COLO829 (cell line): ENCODE measurements around the gene SP110.
A peak's percentile ranks its signal among the peaks of the same experiment; 100 is the strongest.
"Not testable (repeated sequence)": the region's sequence is repeated elsewhere in the genome, so short reads cannot be mapped to it uniquely, and the experiment has no call there.

Source experiments
- DNase-seq: peaks from one replicate; pipeline ENCODE4 v3.0.0; 2012; ENCODE audit warnings: low spot score

SP110 gene

DNA sequence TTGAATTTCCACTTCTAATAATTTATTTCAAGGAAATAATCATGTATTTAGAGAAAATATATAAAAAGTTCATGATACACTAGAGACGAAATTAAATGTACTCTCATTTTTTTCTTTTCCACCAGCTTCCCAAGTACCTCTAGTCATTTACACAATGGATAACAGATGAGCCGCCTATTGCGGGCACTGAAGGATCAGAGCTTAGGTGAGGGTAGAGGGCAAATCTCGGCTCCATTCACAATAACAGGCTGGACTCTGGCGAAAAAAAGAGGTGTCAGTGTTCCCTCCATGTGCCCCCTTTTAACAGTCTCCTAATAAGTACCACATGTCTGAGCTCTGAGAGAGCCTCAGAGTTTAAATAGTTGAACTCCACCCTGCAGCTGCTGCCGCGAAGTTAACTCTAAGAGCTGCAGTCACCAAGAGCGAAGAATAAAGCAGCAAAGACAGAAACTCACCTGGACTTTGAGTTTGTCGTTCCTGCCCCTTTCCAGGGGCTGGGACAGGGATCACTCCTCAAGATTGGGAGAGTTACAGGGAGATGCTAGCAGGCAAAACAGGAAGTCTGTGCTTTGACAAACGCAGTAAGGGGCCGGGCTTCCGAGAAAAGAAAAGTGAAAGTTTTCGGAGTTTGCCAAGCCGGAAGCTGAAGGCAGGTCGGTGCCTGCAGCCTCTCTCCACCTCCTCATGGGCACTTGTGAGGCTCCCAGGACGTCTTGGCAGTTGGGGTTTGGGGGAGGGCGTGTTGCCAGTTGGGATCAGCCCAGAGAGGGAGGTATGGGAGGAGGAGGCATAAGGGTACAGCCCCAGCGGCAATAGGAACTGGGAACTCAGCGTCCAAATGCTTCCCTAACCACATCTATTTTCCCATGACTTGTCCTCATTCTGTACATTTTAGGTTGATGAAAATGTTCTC lies at the start of gene SP110:
SP110 (minus strand) TSS at position 566 of the 913 bp plus-strand sequence. CDS start 3,057 bp downstream, outside the sequence.
- DNase-seq, result peak; percentile 78

DNA sequence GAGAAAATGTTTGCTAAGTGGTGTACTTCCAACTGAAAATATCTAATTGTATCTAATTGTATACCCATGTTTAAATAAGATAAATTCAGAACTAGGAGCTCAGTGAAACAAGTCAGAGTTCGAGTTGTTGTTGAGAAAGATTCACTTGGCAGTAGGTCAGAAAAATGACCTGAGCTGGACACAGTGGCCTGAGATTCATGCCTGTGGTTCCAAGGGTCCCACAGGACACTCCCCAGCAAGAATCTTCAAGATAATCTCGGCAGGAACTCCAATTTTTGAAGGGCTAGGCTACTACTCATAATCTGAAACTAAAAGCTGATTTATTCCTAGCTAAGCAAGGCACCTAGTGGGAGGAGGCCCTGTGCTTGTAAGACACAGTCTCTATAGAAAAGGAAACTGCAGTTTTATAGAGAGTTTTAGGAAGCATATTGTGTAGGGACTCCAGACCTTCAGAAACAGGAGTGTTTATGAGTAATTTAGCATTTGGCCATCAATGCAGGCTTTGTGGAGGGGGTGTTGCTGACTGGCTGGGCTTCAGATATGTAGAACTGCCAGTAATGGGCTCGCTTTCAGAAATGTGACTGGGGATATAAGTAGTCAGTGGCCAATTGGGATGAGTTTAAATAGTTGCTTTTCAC lies 48.9 kb upstream of the SP110 start:
- peak; percentile 68 for DNase-seq

DNA sequence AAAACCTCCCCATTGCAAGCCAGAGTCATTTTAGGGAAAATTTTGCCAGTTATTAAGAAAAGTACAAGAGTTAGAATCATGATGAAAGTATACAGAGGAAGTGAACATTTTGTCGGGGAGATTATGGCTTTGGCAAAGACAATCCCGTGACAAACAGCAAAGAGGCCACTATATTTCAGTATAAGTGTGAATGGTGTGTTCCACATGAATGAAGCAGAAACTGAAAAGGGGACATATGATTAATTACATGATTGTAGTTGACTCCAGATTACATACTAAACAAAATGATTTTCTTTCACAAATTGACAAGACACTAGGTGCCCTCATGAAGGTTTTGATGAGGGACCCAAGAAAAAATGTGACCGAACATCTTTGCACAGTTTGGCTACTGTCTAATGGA lies 47.8 kb upstream of the SP110 start:
- DNase-seq, result no peak

DNA sequence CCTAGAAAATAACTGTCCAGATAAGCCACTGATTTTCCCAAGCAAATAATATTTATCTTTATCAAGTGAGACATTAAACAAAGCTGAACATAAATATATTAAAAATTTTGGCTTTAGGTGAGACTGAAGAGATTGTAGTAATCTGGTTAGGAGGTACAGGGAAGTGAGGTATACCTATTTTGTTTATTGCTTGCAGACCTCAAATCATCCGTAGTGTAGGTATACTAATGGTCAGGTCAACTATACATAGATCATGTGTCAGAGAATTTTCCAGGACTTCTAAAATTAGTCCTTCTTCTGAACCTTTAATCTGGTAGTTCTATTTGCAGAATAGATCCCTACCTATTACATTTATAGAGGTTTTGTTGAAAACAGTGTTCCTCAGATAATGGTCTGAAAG lies 47.3 kb upstream of the SP110 start:
- no peak for DNase-seq

DNA sequence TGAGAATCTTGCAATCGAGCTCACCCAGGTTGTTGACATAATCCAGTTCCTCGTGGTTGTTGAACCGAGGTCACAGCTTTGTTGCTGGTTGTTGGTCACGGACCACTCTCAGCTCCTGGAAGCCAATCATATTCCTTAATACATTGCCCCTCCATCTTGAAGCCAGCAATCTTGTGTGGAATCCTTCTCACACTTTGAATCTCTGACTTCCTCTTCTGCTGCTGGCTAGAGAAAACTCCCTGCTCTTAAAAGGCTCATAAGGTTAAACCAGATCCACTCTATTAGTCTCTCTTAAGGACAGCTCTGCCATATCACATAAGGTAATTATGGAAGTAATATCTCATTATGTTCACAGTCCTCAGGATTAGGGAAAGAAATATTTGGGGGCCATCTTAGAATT lies 46.9 kb upstream of the SP110 start:
- no peak for DNase-seq

DNA sequence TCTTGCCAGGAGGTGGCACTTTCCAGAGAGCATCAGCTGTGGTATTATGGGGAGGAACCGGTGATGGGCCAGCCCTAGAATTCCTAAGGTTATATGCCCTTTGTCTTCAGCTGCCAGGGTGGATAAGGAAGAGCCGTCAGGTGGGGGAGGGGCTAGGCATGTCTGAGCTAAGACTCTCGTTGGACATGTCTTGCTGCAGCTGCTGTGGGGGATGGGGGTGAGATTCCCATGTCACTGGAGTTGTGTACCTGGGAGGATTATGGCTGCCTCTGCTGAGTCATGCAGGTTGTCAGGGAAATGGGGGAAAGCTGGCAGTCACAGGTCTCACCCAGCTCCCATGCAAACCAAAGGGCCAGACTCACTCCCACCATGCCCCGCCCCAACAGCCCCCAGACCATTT lies 45.2 kb upstream of the SP110 start:
- DNase-seq, result not testable (repeated sequence)

DNA sequence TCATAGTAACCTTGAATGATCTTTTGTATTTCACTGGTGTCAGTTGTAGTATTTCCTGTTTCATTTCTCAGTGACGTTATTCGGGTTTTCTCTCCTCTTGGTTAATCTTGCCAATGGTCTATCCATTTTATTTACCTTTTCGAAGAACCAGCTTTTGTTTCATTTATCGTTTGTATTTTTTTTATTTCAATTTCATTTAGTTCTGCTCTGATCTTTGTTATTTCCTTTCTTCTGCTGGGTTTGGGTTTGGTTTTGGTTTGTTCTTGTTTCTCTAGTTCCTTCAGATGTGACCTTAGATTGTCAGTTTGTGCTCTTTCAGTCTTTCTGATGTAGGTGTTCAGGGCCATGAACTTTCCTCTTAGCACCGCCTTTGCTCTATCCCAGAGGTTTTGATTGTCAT lies 42.5 kb upstream of the SP110 start:
- DNase-seq, result no peak

DNA sequence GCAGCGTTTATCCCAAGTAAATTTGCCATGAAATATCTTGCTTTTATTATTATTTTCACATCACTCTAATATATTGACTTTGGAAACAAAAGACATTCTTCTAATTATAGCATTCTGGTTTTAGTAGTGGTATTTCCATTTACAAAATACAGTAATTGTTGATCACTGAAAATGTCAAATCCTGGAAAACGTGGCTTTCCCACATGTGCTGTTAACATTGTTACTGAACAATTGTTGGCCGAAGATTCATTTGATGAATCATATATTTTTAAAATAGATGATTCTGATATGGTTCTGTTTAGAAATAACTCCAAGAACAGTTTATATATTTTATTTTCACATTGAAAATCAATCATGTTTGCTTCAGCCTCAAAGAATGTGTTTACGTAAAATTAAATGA lies 38.7 kb upstream of the SP110 start:
- no peak for DNase-seq

DNA sequence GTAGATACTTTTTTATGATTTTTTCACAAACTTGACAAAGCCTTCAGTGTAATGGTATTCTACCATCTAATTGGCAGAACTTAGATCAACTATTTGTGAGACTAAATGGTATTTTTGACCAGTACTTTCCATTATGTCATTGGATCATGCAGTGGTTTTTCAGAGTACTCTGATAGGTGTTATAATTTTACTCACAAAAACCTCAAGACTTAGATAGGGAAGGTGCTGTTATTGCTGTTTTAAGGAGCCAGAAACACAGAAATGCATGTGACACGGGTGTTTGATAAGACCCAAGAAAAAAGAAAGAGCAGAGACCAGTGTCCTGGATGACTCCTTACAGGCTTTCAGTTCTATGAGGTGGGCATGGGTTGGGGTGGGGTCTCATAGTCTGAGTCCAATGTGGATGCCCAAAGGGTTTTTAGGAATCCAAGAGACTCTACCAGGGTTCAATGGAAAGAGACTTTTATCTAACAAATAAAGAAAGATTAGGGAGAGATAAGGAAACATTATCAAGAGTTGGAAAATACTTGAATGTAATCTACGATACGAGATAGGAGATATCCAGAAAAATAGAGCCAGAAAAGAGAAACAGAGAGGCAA lies 37.0 kb upstream of the SP110 start:
- DNase-seq, result no peak

DNA sequence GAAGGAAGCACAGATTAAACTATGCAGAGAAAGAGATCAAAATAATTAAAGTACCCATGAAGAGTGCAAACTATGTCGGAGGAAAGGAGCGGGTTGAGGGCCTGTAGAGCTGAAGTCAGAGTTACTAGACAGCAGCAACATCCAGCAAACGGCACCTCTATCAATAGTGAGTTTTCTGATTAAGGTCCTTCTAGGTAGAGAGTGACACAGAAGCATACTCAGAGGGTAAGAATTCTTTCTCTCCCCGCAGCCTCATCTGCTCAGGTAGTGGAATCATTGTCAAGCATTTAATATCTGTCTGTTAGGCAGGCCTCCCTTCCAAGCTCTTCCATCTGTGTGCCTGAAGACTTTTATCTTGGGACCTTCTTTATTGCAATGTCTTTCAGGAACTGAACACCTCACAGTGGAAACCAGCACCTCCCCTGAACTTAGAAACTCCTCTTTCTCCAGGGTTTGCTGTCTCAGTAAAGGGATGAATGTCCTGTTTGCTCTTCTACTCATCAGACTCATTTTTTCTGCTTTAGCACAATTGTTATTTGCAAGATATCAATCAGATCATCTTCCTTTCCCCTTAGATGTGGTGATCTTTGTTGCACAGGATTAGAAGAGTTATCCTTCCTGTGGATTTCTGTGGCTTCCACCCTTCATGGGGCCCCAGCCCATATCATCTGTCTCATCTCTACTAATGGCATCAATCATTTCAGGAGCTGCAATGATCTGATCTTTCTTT lies 34.5 kb upstream of the SP110 start:
- no peak for DNase-seq

DNA sequence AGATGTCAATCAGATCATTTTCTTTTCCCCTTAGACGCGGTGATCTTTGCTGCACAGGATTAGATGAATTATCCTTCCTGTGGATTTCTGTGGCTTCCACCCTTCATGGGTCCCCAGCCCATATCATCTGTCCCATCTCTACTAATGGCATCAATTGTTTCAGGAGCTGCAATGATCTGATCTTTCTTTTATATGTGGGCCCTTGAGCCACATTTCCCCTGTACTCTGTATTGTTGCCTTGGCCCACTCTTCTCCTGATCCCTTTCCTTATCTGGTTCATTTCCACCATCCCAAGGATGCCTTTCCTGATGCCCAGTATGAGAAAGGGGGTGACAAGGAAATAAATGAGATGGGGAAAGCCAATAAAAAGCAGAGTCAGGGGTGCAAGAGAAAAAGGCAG lies 30.4 kb upstream of the SP110 start:
- no peak for DNase-seq

DNA sequence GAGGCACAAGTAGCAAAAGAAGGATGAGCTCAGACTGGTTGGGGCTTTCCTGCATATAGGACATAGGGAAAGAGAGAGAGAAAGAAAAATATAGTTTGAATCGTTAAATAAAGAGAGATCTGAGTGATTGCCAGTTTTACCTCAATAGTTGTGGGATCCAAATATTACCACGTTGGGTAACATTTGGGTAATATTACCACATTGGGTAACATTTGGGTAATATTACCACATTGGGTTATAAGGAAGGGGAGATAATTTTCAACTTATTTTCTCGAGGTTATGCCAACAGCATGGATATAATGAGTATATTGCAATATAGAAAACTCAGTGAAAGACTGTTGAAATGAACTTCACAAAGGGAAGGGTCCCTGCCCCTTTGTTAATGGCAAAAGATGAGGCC lies 26.4 kb upstream of the SP110 start:
- DNase-seq, result no peak

DNA sequence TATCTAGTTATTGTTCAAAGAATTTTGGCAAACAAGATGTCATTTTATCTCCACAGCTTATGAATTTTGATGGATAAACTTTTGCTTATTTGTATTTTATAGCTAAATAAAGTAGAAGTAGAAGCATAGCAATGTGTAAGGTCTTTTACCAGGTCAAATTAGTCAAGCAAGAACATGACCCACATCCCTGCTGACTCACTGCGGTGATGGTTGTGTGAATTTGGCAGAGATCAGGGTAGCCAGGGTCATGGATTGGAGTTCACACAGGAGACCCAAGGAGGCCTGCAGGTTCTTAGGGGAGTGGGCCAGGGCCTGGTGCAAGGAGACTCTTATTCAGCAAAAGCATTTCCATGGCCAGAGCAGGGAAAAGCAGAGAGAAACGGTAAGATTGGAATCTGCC lies 24.4 kb upstream of the SP110 start:
- DNase-seq, result no peak

DNA sequence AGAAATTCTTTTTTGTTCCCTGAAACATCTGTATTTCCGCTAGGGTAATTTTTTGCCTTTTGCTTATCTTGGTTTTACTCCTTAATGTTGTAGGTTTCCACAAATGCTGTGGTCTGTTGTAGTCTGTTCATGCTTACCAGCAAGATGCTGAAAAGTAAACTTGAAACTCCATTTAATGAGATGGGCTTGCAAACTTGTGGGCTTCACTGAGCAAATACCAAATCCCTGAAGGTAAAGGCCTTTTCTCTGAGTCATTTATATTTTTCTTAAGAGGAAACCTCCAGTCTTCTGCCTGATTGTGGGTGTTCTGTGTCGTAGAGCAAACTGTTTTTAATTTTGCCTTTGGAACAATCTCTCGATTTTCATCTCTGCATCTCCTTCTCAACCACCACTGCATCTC lies 15.1 kb upstream of the SP110 start:
- no peak for DNase-seq

DNA sequence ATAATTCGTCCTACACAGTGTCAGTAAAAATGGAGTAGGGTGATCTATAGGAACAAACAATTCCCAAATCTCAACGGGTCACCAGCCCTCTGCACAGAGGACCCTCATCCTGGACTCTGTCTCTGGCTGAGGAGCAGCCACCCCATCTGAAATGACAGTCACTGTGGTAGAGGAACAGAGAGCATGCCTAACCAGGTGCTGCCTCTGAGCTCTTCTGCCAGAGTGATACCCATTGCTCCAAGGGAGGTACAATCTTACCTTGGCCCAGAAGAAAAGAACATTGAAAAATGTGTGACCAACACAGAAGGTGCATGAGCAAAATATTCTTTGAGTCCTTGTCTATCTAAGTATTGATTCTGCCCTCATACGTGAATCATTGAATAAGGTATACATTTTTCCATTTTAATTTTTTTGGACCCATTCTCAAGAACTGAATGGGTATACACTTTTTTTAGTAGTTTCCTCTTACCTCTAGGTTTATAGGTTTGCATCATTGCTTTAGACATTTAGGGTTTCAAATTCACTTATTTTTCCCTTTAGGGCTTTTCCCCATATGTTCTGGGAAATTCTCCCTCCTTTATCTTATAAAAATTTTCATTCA lies 14.4 kb upstream of the SP110 start:
- no peak for DNase-seq

DNA sequence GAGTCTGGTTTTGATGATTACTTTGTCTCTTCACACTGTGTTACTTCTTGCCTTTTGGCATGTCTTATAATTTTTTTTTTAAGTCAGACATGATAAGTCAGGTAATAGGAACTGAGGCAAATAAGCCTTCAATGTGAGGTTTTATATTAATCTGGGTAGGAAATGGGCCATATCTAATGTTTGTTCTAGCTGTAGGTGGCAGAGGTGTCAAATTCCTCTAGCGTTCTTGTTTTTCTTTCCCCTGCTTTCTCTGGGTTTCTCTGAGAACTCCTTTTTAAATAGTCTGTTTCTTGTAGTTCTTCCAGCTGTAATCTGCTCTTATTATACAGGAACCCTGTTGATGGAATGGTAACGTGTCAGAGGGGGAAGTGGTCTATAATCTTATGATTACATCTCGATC lies 11.5 kb upstream of the SP110 start:
- no peak for DNase-seq

DNA sequence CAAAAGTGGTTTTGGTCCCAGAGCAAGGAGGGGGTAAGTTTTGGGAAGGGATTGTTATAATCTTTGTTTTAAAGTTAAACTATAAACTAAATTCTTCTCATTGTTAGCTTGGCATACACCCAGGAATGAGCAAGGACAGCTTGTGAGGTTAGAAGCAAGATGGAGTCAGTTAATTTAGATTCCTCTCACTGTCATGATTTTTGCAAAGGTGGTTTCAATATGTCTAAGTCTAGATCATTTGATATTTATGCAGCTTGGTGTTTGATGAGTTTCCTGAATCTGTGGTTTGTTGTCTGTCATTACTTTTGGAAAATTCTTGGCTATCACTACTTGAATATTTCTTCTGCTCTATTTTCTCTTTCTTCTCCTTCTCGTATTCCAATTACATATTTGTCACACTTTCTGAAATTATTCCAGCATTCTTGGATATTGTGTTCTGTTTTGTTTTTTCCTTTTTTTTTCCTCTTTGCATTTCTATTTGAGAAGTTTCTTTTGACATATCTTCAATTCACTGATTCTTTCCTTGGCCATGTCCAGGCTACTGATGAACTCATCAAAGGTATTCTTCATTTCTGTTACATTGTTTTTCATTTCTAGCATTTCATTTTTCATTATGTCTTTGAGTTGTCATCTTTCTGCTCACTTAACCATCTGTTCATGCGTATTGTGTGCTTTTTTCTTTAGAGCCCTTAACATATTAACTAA lies 10.9 kb upstream of the SP110 start:
- DNase-seq, result no peak

DNA sequence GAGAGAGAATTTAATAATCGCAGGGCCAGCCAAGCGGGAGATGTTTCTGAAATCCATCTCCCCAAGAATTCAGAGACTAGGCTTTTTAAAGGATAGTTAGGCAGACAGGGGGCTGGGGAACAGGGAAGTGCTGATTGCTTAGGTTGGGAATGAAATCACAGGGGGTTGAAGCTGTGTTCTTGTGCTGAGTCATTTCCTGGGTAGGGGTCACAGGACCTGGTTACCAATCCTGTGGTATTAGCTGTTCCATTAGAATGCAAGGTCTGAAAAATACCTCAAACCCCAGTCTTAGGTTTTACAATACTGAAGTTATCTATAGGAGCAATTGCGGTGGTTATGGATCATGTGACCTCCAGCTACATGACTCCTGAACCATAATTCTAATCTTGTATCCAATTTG lies 10.3 kb upstream of the SP110 start:
- no peak for DNase-seq

DNA sequence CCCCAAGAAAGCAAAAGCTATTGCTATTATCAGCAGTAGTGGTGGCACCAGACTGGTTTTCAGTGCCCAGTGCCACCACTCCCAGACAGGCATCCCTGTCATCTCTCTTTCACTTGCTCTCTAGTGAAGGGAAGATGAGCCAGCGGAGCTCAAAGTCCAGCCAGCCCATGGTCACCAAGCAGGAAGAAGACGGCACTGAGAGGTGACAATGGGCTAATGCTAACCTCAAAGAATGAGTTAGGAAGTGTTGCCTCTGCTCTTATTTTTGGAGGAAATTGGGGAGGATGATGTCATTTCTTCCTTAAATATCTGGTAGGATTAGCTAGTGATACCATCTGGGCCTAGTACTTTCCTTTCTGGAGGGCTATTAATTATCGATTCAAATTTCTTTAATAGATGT lies 7.4 kb upstream of the SP110 start:
- DNase-seq, result no peak

DNA sequence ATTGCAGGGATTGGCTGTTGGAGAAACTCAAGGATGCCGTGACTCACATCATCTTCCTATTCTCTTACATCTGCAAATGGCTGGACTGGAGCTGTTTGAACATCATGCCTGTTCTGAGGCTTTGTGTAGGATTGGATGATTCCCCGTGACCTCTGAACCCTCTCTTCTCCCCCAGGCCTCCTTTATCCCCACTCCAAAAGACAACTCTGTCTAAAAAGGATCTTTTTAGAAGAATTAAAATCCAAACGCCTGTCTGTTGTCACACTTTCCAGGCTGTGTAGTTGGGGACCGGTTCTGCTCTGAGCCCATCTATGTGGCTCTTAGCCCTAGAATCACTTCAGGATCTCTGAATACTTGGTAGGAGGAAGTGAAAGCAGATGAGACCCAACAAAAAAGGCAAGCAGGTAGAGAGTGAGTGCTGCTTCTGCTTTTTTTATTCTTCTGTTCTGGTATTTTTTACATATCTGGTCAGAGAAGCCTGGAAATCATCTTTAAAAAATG lies 6.3 kb upstream of the SP110 start:
- no peak for DNase-seq

DNA sequence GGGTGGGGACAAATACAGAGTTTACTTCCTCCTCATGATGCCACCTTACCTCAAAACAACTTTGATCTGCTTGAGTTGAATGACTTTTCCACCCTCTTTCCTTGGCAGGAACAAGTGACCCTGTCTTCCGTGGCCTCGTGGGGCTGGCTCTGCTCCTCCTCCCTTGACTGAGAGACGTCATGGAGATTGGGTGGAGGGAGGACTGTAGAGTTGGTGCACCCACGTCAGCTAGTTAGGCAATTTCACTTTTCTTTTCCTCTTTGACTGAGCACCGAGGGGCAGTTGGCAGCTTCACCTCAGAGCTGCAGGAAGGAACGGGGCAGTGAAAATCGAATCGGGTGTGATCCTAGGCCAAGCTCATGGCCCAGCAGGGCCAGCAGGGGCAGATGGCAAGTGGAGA lies 5.7 kb upstream of the SP110 start, which contains the start of gene SP140:
SP140 (plus strand) TSS at position 251 of the 400 bp plus-strand sequence; CDS start at position 360, 109 bp downstream.
- DNase-seq, result no peak
